Occipital lobe (tissue), 3 donors: ENCODE data around the gene C2orf92. TPM values are rescaled to one million over a fixed set of nuclear protein-coding genes. Genes with fewer than 3 reads are reported as not detected.

Experiments
- DNase-seq: peaks from one replicate; lab custom pipeline; 2025; lab: John Stamatoyannopoulos, UW
- small RNA-seq: library from RNA; depleted of rRNA; stranded (forward); fragments of <200 nt; gene quantifications from one replicate; pipeline ENCODE3, GENCODE V24; 2014
- total RNA-seq: library from RNA; depleted of rRNA; stranded (reverse); fragments of >200 nt; gene quantifications from one replicate; pipeline ENCODE4 v1.2.3, GENCODE V29; 2014

C2orf92 gene
- total RNA-seq, 1 donor from 2014 or later = 3.6 TPM

DNA sequence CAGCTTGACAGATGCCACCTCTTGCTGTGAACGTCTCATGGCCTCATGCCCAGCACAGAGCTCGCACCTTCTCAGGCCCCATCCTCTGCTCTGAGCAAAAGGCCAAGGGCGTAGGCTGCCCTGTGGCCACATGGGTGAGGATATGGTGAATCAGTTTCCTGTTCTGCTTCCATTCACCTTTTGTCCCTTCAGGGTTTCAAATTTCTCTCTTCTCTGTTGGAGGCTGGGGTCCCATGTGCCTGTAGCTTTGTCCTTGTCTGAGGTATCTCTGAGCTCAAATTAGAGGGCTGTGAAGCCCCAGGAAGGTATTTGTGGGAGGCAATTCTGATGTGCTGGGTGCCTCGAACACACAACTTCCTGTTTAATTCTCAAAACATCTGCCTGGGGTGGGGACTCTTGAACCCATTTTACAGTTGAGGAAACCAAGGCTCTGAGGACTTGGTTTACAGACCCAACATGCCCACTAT is 72.9 kb downstream of the C2orf92 start:
- DNase-seq = no peak

DNA sequence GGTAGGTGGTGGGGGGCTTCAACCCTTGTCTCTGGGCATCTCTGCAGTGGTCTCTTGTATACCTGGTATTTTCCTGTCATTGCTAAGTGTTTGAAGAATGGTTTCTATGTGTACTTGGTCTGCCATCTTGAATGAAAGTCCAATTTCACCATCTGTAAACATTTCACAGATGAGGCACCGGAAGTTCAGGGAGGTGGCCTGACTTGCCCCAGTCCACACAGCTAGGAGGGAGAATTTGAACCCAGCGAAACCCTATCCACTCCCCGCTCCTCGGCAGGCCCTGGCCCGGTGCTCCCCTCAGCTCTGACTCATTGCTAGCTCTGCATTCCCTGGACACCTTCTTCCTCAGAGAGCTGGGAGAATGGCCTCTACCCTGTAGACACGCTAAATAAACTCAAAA is 74.4 kb downstream of the C2orf92 start:
- DNase-seq = no peak

DNA sequence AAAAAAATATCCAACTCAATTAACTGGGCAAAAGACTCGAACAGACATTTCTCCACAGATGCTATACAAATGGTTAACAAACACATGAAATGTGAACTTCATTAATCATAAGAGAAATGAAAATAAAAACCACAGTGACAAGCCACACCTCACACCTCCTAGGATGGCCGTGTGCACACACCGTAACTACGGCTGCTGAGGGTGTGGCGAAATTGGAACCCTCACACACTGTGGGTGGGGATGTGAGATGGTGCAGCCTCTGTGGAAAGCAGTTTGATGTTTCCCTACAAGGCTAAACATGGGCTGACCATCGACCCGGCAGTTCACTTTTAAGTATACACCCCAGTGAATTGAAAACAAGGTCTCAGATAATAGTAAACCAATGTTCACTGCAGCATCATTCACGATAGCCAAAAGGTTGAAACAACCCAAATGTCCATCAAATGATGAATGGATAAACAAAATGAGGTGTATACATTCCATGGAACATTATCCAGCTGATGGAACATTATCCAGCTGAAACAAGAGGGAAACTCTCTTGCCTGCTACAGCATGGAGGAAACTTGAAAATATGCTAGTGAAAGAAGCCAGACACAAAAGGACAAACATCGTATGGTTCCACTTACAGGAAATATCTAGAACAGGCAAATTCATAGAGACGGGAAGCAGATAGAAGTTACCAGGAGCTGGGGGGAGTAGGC is 76.1 kb downstream of the C2orf92 start:
- DNase-seq = no peak

DNA sequence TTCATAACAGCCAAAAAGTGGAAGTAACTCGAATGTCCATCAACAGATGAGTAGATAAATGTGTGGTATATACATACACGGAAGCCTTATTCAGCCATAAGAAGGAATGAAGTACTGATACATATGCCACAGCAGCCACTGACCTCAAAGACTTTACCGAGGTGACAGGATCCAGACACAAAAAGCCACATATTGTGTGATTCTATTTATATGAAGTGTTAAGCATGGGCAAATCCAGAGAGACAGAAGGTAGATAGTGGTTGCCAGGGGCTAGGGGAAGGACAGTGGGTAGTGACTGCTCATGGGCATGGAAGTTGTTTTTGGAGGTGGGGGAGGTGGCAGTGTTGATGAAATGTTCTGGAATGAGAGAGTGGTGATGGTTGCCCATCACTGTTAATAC is 77.8 kb downstream of the C2orf92 start:
- no peak for DNase-seq

DNA sequence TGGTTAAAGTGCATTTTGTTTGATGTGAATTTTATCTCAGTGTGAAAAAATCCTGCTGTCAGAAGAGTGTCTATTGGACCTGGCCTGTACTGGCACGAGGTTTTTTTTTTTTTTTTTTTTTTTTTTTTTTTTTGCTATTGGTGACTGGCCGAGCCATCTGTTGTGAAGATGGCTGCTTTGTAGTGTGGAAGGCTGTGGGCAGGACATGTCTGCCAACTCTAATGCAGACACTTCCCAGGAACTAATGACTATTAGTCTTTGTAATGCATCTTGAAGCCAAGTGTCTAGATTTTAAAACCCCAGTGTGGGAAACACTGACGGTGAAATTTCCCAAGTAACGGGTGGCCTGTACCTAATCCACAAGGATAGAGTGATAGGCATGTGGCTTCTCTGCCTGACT is 78.2 kb downstream of the C2orf92 start:
- no peak for DNase-seq

DNA sequence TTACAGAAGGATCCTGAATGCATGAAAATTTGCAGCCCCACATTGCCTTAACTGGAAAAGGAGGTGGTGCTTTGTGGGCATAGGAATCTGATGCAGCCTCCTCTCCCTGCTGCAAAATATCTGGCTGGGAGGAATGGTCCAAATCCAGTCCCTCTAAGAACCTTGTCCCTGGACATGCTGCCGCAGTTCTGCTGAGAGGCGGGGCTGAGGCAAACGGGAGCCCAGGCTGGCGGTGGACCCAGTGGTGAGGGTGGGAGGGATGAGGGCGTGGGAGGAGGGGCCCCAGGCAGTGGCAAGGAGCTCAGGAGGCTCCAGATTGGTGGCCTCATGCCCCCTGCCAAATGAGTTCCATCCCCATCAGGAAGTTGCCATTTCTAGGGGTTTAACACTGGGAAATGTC is 80.1 kb downstream of the C2orf92 start:
- DNase-seq = no peak

DNA sequence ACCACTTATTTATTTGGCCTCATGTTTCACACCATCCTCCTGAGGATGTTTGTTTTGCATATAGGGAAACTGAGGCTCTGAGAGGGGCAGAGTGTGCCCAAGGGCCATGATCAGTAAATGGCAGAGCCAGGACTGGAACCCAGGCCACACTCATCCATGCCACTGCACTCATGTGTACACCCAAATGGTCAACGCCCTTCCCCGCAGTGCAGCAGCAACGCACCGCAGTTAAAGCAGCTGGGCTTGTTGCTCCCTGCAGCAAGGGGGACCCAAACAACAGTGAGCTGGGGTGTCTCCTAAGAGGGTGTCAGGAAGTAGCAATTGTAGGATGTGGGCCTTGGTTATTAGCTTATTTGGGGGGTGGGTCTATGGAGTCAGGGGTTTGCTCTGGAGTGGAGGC is 80.5 kb downstream of the C2orf92 start:
- no peak for DNase-seq

DNA sequence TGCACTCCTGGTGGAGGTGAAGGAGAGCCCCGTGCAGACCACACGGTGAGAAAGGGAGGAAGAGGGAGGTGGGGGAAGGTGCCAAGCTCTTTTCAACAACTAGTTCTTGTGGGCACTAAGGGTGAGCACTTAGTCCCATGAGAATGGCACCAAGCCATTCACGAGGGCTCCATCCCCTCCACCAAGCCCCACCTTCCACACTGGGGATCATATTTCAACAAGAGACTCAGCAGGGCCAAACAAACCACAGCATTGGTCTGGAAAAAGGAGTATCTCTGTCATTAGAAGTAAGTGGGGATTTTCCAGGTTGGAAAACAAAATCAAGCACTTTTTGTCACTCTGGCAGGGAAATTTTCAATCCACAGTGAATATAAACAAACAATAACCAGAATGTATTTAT is 82.2 kb downstream of the C2orf92 start:
- DNase-seq = no peak

Small RNA genes lying within 50 kb of the gene (small RNA-seq; reads per million reads assigned to genes)
- gene RNU4-8P = 0.09 reads per million

Other genes with a start within 250 kb of the C2orf92 start
- 260 TPM for gene ANKRD36B, start 79.8 kb upstream of the C2orf92 start, total RNA-seq
- gene COX5B, start 23.7 kb upstream of the C2orf92 start, total RNA-seq = 175 TPM
- gene ACTR1B, start 5.7 kb upstream of the C2orf92 start, total RNA-seq = 27.1 TPM
- gene ZAP70, start 43.9 kb downstream of the C2orf92 start, total RNA-seq = 1.1 TPM